Measurements from ENCODE around the gene GIGYF1. TPM values are rescaled to one million over a fixed set of nuclear protein-coding genes. Genes with fewer than 3 reads are reported as not detected.

GIGYF1 gene
- total and polyA plus RNA-seq, 2 of the 13 experiments (the other 11 are each of a cell fraction or from before 2014, with no cell fraction given), result 7.6 to 16.1 TPM

- Histone ChIP-seq H3K27ac (ENCODE audit: extremely low read length, insufficient read depth, low read length) (no peak overlapping the region), H3K27me3 (ENCODE audit: control insufficient read depth in 1 of 2, insufficient read depth in 2 of 2, low read length in 2 of 2) (no peaks in the 10 kb centered on the region; a peak in 1 of 5 replicates), H3K4me1 (ENCODE audit: insufficient read depth, low read length) (peaks cover 88% of the 10 kb centered on the region), H3K9ac (ENCODE audit: insufficient read depth, low read depth, low read length) (no peak overlapping the region), H4K20me1 (ENCODE audit: insufficient read depth, low read length) (no peaks in the 10 kb centered on the region), H3K36me3 (replicated peaks in 1 of 2; ENCODE audit: control insufficient read depth in 1 of 2, insufficient read depth in 2 of 2, low read length in 2 of 2) (no peaks in the 10 kb centered on the region), H3K9me3 (ENCODE audit: low read length) (no peaks in the 10 kb centered on the region), H3K79me2 (ENCODE audit: insufficient read depth, low read length) (no peaks in the 10 kb centered on the region), H2AFZ (ENCODE audit: low read length) (no peak overlapping the region), H3K4me3 (replicated peaks in 1 of 3; ENCODE audit: insufficient read depth in 1 of 3, low read depth in 2 of 3, low read length in 3 of 3) (no peak overlapping the region), H3K4me2 (ENCODE audit: low read depth, low read length) (peak overlapping the region; percentile 8; the same call in 1 of the 2 replicates)
- TF ChIP-seq ZNF768 (CRISPR knock-in tag; IDR thresholded peaks at IDR 0.05) (peak; percentile 91), ZNF652 (CRISPR knock-in tag; IDR thresholded peaks at IDR 0.05; ENCODE audit: borderline replicate concordance, low read depth) (peak; percentile 94), CEBPB (IDR thresholded peaks at IDR 0.05; ENCODE audit: borderline replicate concordance, low read depth, low read length) (peak; percentile 66; the same call in 1 of the 2 replicates), TRIM22 (IDR thresholded peaks at IDR 0.05) (no peak), CEBPG (CRISPR knock-in tag; IDR thresholded peaks at IDR 0.05) (peak; percentile 64)
- no TSS peak for BruUV-seq (replicated peaks)
- intact Hi-C loops (cut with micrococcal nuclease; ENCODE audit: unreplicated experiment) (no loop called here), in situ Hi-C loops (cut with HindIII; ENCODE audit: extremely low pct_ligation_motif_present, low pct_unique_long_range_greater_than_20kb) (no loop called here)
- CTCF ChIA-PET (ENCODE audit: low intra/inter-chr PET ratio, low total read pairs), result no interaction called here
- FAIRE-seq (no peak), ATAC-seq (peak; percentile 24; the same call in 2 of the 3 replicates), DNase-seq (ENCODE audit: low spot score) (no peak)
- POLR2A ChIA-PET, result interaction anchor here (0.6 to 1.0 kb wide), 4 partner anchors 23 to 184 kb away, joined by 3 to 6 read pairs (median 3); partner anchors contain the start of genes FBXO24, LRCH4 and POP7
- 6% methylated on average over 3 of the region's 3 CpGs for WGBS (ENCODE audit: low lambda C conversion rate)
Observed at GRCh38 chr7:100730136-100730800, 36.2 kb upstream of the GIGYF1 start.

GRCh38 chr7:100728196-100728595 lies 34.1 kb upstream of the GIGYF1 start:
- no peak overlapping the region for H3K27ac ChIP-seq (ENCODE audit: extremely low read length, insufficient read depth, low read length)
- WGBS (ENCODE audit: low lambda C conversion rate), result 51% methylated on average over 8 of the region's 8 CpGs
- no peak overlapping the region for H3K4me3 ChIP-seq (replicated peaks in 1 of 3; ENCODE audit: insufficient read depth in 1 of 3, low read depth in 2 of 3, low read length in 3 of 3)
- no TSS peak for BruUV-seq (replicated peaks)
- FAIRE-seq (no peak), DNase-seq (ENCODE audit: low spot score) (no peak), ATAC-seq (no peak)
- no peak overlapping the region for H3K4me2 ChIP-seq (ENCODE audit: low read depth, low read length)
- H3K79me2 ChIP-seq (ENCODE audit: insufficient read depth, low read length), result no peaks in the 10 kb centered on the region
- in situ Hi-C loops (cut with HindIII; ENCODE audit: extremely low pct_ligation_motif_present, low pct_unique_long_range_greater_than_20kb), result no loop called here
- peaks cover 88% of the 10 kb centered on the region for H3K4me1 ChIP-seq (ENCODE audit: insufficient read depth, low read length)
- no peaks in the 10 kb centered on the region for H4K20me1 ChIP-seq (ENCODE audit: insufficient read depth, low read length)
- no peaks in the 10 kb centered on the region for H3K9me3 ChIP-seq (ENCODE audit: low read length)
- CTCF ChIA-PET (ENCODE audit: low intra/inter-chr PET ratio, low total read pairs), result interaction anchor here (1.5 kb wide), 1 partner anchor 124 kb away, joined by 3 read pairs; the partner anchor contains the start of gene SLC12A9
- no peaks in the 10 kb centered on the region for H3K36me3 ChIP-seq (replicated peaks in 1 of 2; ENCODE audit: control insufficient read depth in 1 of 2, insufficient read depth in 2 of 2, low read length in 2 of 2)
- no peak overlapping the region for H3K9ac ChIP-seq (ENCODE audit: insufficient read depth, low read depth, low read length)
- intact Hi-C loops (cut with micrococcal nuclease; ENCODE audit: unreplicated experiment), result no loop called here
- no peaks in the 10 kb centered on the region; a peak in 1 of 5 replicates for H3K27me3 ChIP-seq (ENCODE audit: control insufficient read depth in 1 of 2, insufficient read depth in 2 of 2, low read length in 2 of 2)
- peak overlapping the region; percentile 42 for H2AFZ ChIP-seq (ENCODE audit: low read length)
- POLR2A ChIA-PET, result interaction anchor here (1.6 kb wide), 1 partner anchor 22 kb away, joined by 6 read pairs; the partner anchor contains the start of gene POP7
- TF ChIP-seq BRF2 (CRISPR knock-in tag; IDR thresholded peaks at IDR 0.05) (no peak), MNT (IDR thresholded peaks at IDR 0.05) (no peak), ZEB1 (IDR thresholded peaks at IDR 0.05; ENCODE audit: insufficient replicate concordance, low read depth) (no peak), ZNF343 (CRISPR knock-in tag; IDR thresholded peaks at IDR 0.05) (no peak), POGK (CRISPR knock-in tag; conservative IDR thresholded peaks at IDR 0.05) (no peak), ZNF558 (CRISPR knock-in tag; IDR thresholded peaks at IDR 0.05; ENCODE audit: borderline replicate concordance) (no peak)

Measured in HepG2 (cell line).